Immature natural killer cell (primary cell): ENCODE data around the gene RAPGEF5. TPM values are rescaled to one million over a fixed set of nuclear protein-coding genes. Genes with fewer than 3 reads are reported as not detected.
A peak's percentile ranks its signal among the peaks of the same experiment; 100 is the strongest.

Experiments
- DNase-seq, 3 donors: peaks; one replicate each; pipeline ENCODE4 v3.0.0; 2022; ENCODE audit warnings: mixed read lengths in 1 of 3
- H3K27ac Mint-ChIP-seq, 6 donors: one replicate each; pipeline ENCODE4 v1.8.0; 2020; ENCODE audit warnings: mixed read lengths in 6 of 6, mild to moderate bottlenecking in 5 of 6, inconsistent platforms in 4 of 6, moderate library complexity in 3 of 6
- H3K27me3 Mint-ChIP-seq, 3 donors: one replicate each; pipeline ENCODE4 v1.8.0; 2020 to 2021; ENCODE audit warnings: low read depth in 3 of 3, mild to moderate bottlenecking in 3 of 3, mixed read lengths in 3 of 3, moderate library complexity in 3 of 3, inconsistent platforms in 1 of 3
- H3K36me3 Mint-ChIP-seq, 3 donors: one replicate each; pipeline ENCODE4 v1.8.0; 2020; ENCODE audit warnings: mixed read lengths in 3 of 3, inconsistent platforms in 2 of 3, mild to moderate bottlenecking in 2 of 3
- H3K4me1 Mint-ChIP-seq, 2 donors: one replicate each; pipeline ENCODE4 v1.8.0; 2020; ENCODE audit warnings: inconsistent platforms in 2 of 2, mild to moderate bottlenecking in 2 of 2, mixed read lengths in 2 of 2, moderate library complexity in 1 of 2
- H3K4me3 Mint-ChIP-seq, 5 donors: one replicate each; pipeline ENCODE4 v1.8.0; 2020; ENCODE audit warnings: mild to moderate bottlenecking in 5 of 5, mixed read lengths in 5 of 5, inconsistent platforms in 3 of 5, moderate library complexity in 3 of 5
- H3K9me3 Mint-ChIP-seq, 6 donors: one replicate each; pipeline ENCODE4 v1.8.0; 2020; ENCODE audit warnings: mild to moderate bottlenecking in 6 of 6, mixed read lengths in 6 of 6, inconsistent platforms in 4 of 6, moderate library complexity in 3 of 6
- polyA plus RNA-seq, 3 donors: library from polyadenylated mRNA; unstranded; fragments of 300-500 nt; fragmentation: Illumina TruSeq; gene quantifications; one replicate each; pipeline ENCODE4 v1.2.3, GENCODE V29; 2021

Gene RAPGEF5
- polyA plus RNA-seq, 3 donors from 2014 or later, result 0.11 TPM; not detected in 2

GRCh38 chr7:22156205-22156604, 200.7 kb downstream of the RAPGEF5 start:
- no peak for DNase-seq
- H3K27me3 Mint-ChIP-seq, result peaks cover 0 to 6% (median 0%) of the 10 kb centered on the region in 3 donors
- no peak overlapping the region for H3K27ac Mint-ChIP-seq
- H3K4me3 Mint-ChIP-seq, result no peak overlapping the region
- no peaks in the 10 kb centered on the region for H3K9me3 Mint-ChIP-seq
- peaks cover 4 to 13% of the 10 kb centered on the region in 2 donors for H3K4me1 Mint-ChIP-seq
- H3K36me3 Mint-ChIP-seq, result no peaks in the 10 kb centered on the region

- H3K4me3 Mint-ChIP-seq, result no peak overlapping the region
- H3K36me3 Mint-ChIP-seq, result no peaks in the 10 kb centered on the region
- H3K4me1 Mint-ChIP-seq, result peaks cover 4 to 13% of the 10 kb centered on the region in 2 donors
- peak overlapping the region in 2 of 6 donors; percentile 6 to 40 for H3K27ac Mint-ChIP-seq
- H3K27me3 Mint-ChIP-seq, result peaks cover 0 to 6% (median 0%) of the 10 kb centered on the region in 3 donors
- peak in 2 of 3 donors; percentile 11 to 30 for DNase-seq
- no peaks in the 10 kb centered on the region for H3K9me3 Mint-ChIP-seq
These were observed 202.8 kb downstream of the RAPGEF5 start for GRCh38 chr7:22154143-22154529.

GRCh38 chr7:22153432-22154142, 203.4 kb downstream of the RAPGEF5 start:
- no peak for DNase-seq
- Mint-ChIP-seq H3K27me3 (peaks cover 0 to 6% (median 0%) of the 10 kb centered on the region in 3 donors), H3K4me3 (no peak overlapping the region), H3K27ac (peak overlapping the region in 1 of 6 donors; percentile 40), H3K9me3 (no peaks in the 10 kb centered on the region), H3K36me3 (no peaks in the 10 kb centered on the region), H3K4me1 (peaks cover 4 to 13% of the 10 kb centered on the region in 2 donors)

- DNase-seq, result no peak
- peaks cover 4 to 22% of the 10 kb centered on the region in 2 donors for H3K4me1 Mint-ChIP-seq
- H3K36me3 Mint-ChIP-seq, result no peaks in the 10 kb centered on the region
- no peak overlapping the region for H3K4me3 Mint-ChIP-seq
- H3K9me3 Mint-ChIP-seq, result no peaks in the 10 kb centered on the region
- no peak overlapping the region for H3K27ac Mint-ChIP-seq
- H3K27me3 Mint-ChIP-seq, result peaks cover 0 to 3% (median 0%) of the 10 kb centered on the region in 3 donors
These were observed 204.3 kb downstream of the RAPGEF5 start for GRCh38 chr7:22152690-22153089.

- Mint-ChIP-seq H3K4me1 (peaks cover 7 to 30% of the 10 kb centered on the region in 2 donors), H3K27me3 (peaks cover 0 to 3% (median 0%) of the 10 kb centered on the region in 3 donors)
These were observed 205.1 kb downstream of the RAPGEF5 start for GRCh38 chr7:22151901-22152300.

GRCh38 chr7:22150221-22150620, 206.7 kb downstream of the RAPGEF5 start:
- no peak overlapping the region for H3K4me3 Mint-ChIP-seq
- H3K9me3 Mint-ChIP-seq, result no peaks in the 10 kb centered on the region
- H3K27ac Mint-ChIP-seq, result no peak overlapping the region
- DNase-seq, result no peak
- peaks cover 7 to 35% of the 10 kb centered on the region in 2 donors for H3K4me1 Mint-ChIP-seq
- no peaks in the 10 kb centered on the region for H3K36me3 Mint-ChIP-seq
- H3K27me3 Mint-ChIP-seq, result peaks cover 0 to 3% (median 0%) of the 10 kb centered on the region in 3 donors

More at GRCh38 chr7:22151901-22152300, 205.1 kb downstream of the RAPGEF5 start:
- Mint-ChIP-seq H3K27ac (no peak overlapping the region), H3K9me3 (no peaks in the 10 kb centered on the region), H3K36me3 (no peaks in the 10 kb centered on the region), H3K4me3 (no peak overlapping the region)
- no peak for DNase-seq

- Mint-ChIP-seq H3K4me3 (no peak overlapping the region), H3K9me3 (no peaks in the 10 kb centered on the region), H3K27ac (peak overlapping the region in 2 of 6 donors; percentile 13 to 14)
These were observed 209.1 kb downstream of the RAPGEF5 start for GRCh38 chr7:22147868-22148267.

GRCh38 chr7:22146961-22147512, 209.9 kb downstream of the RAPGEF5 start:
- peak in 1 of 3 donors; percentile 32 for DNase-seq
- H3K4me3 Mint-ChIP-seq, result peak overlapping the region in 3 of 5 donors; percentile 47 to 59 (median 51)
- H3K27ac Mint-ChIP-seq, result peak overlapping the region in 3 of 6 donors; percentile 4 to 34 (median 15)
- H3K9me3 Mint-ChIP-seq, result no peaks in the 10 kb centered on the region
- H3K27me3 Mint-ChIP-seq, result peaks cover 0 to 2% (median 0%) of the 10 kb centered on the region in 3 donors
- peaks cover 3 to 22% of the 10 kb centered on the region in 2 donors for H3K4me1 Mint-ChIP-seq
- H3K36me3 Mint-ChIP-seq, result no peaks in the 10 kb centered on the region

More at GRCh38 chr7:22147868-22148267, 209.1 kb downstream of the RAPGEF5 start:
- Mint-ChIP-seq H3K4me1 (peaks cover 3 to 22% of the 10 kb centered on the region in 2 donors), H3K27me3 (peaks cover 0 to 2% (median 0%) of the 10 kb centered on the region in 3 donors), H3K36me3 (no peaks in the 10 kb centered on the region)
- no peak for DNase-seq

GRCh38 chr7:22144950-22145349, 212.0 kb downstream of the RAPGEF5 start:
- H3K27ac Mint-ChIP-seq, result no peak overlapping the region
- H3K4me3 Mint-ChIP-seq, result no peak overlapping the region
- H3K27me3 Mint-ChIP-seq, result peaks cover 0 to 2% (median 0%) of the 10 kb centered on the region in 3 donors
- DNase-seq, result no peak
- no peaks in the 10 kb centered on the region for H3K36me3 Mint-ChIP-seq
- H3K9me3 Mint-ChIP-seq, result no peaks in the 10 kb centered on the region
- H3K4me1 Mint-ChIP-seq, result peaks cover 3 to 22% of the 10 kb centered on the region in 2 donors

GRCh38 chr7:22143491-22143890, 213.5 kb downstream of the RAPGEF5 start:
- DNase-seq, result no peak
- Mint-ChIP-seq H3K27me3 (peaks cover 0 to 2% (median 0%) of the 10 kb centered on the region in 3 donors), H3K27ac (peak overlapping the region in 1 of 6 donors; percentile 67), H3K4me1 (peaks cover 3 to 21% of the 10 kb centered on the region in 2 donors), H3K9me3 (no peaks in the 10 kb centered on the region), H3K36me3 (no peaks in the 10 kb centered on the region), H3K4me3 (no peak overlapping the region)

- no peak overlapping the region for H3K27ac Mint-ChIP-seq
- H3K4me3 Mint-ChIP-seq, result no peak overlapping the region
- DNase-seq, result no peak
- H3K36me3 Mint-ChIP-seq, result no peaks in the 10 kb centered on the region
- H3K27me3 Mint-ChIP-seq, result peaks cover 0 to 2% (median 0%) of the 10 kb centered on the region in 3 donors
- H3K4me1 Mint-ChIP-seq, result peaks cover 3 to 12% of the 10 kb centered on the region in 2 donors
- no peaks in the 10 kb centered on the region for H3K9me3 Mint-ChIP-seq
These were observed 214.4 kb downstream of the RAPGEF5 start for GRCh38 chr7:22142572-22142971.

GRCh38 chr7:22141355-22141754, 215.6 kb downstream of the RAPGEF5 start:
- no peak overlapping the region for H3K4me3 Mint-ChIP-seq
- H3K27me3 Mint-ChIP-seq, result peaks cover 0 to 2% (median 0%) of the 10 kb centered on the region in 3 donors
- H3K36me3 Mint-ChIP-seq, result no peaks in the 10 kb centered on the region

GRCh38 chr7:22140578-22140977, 216.4 kb downstream of the RAPGEF5 start:
- H3K4me1 Mint-ChIP-seq, result no peaks in the 10 kb centered on the region
- no peak overlapping the region for H3K4me3 Mint-ChIP-seq
- no peak overlapping the region for H3K27ac Mint-ChIP-seq
- H3K36me3 Mint-ChIP-seq, result no peaks in the 10 kb centered on the region
- H3K9me3 Mint-ChIP-seq, result no peaks in the 10 kb centered on the region
- no peak for DNase-seq
- peaks cover 0 to 2% (median 0%) of the 10 kb centered on the region in 3 donors for H3K27me3 Mint-ChIP-seq

More at GRCh38 chr7:22141355-22141754, 215.6 kb downstream of the RAPGEF5 start:
- DNase-seq, result no peak
- no peak overlapping the region for H3K27ac Mint-ChIP-seq
- H3K9me3 Mint-ChIP-seq, result no peaks in the 10 kb centered on the region
- H3K4me1 Mint-ChIP-seq, result no peaks in the 10 kb centered on the region

- Mint-ChIP-seq H3K4me3 (no peak overlapping the region), H3K36me3 (no peaks in the 10 kb centered on the region), H3K4me1 (no peaks in the 10 kb centered on the region), H3K9me3 (no peaks in the 10 kb centered on the region), H3K27me3 (peaks cover 0 to 2% (median 0%) of the 10 kb centered on the region in 3 donors), H3K27ac (no peak overlapping the region)
- DNase-seq, result no peak
These were observed 218.1 kb downstream of the RAPGEF5 start for GRCh38 chr7:22138886-22139285.
